Keratinocyte (primary cell): ENCODE measurements around the gene TBC1D12.

Experiments used
- CTCF ChIP-seq, 3 experiments: IDR thresholded peaks in 1 of 3; conservative IDR thresholded peaks in 1 of 3; optimal IDR thresholded peaks in 1 of 3; 2 replicates in 2 of 3; 3 replicates in 1 of 3; pipeline versions ENCODE3 to v1.5.1; 2011; ENCODE audit warnings: low read length in 3 of 3, mild to moderate bottlenecking in 3 of 3, moderate library complexity in 2 of 3, control low read depth in 1 of 3, inconsistent platforms in 1 of 3; ENCODE audit not compliant: insufficient read depth in 2 of 3; ENCODE audit errors: extremely low read depth in 1 of 3
- EZH2 ChIP-seq: IDR thresholded peaks from one replicate; pipeline ENCODE4 v1.6.1; 2012; ENCODE audit warnings: inconsistent platforms, mild to moderate bottlenecking, low read length, moderate library complexity

- TF ChIP-seq EZH2 (no peak), CTCF (optimal IDR thresholded peaks at IDR 0.05 in 1 of 3, IDR thresholded peaks at IDR 0.05 in 1 of 3, conservative IDR thresholded peaks at IDR 0.05 in 1 of 3; ENCODE audit: extremely low read depth in 1 of 3, insufficient read depth in 2 of 3, low read length in 3 of 3) (peak in 1 of 3 experiments; percentile 17)
Measured at GRCh38 chr10:94500063-94500462, 97.7 kb downstream of the TBC1D12 start.
